ENCODE measurements around the gene PDE1C.

- TF ChIP-seq CTCF (conservative IDR thresholded peaks at IDR 0.05; ENCODE audit: low read length) (no peak), EZH2phosphoT487 (IDR thresholded peaks at IDR 0.05; ENCODE audit: borderline replicate concordance) (no peak)
Measured at GRCh38 chr7:31716355-31716754, 353.9 kb downstream of the PDE1C start.
